Medulla oblongata (tissue), 1 donor: ENCODE data around the gene FAM98C.
A peak's percentile ranks its signal among the peaks of the same experiment; 100 is the strongest.
"Not testable (repeated sequence)": the region's sequence is repeated elsewhere in the genome, so short reads cannot be mapped to it uniquely, and the experiment has no call there.

Source experiments
- DNase-seq: peaks from one replicate; pipeline ENCODE4 v3.0.0-alpha.2; 2015; ENCODE audit errors: extremely low spot score

The FAM98C gene

GRCh38 chr19:38402967-38403674, at the start of gene FAM98C:
Gene FAM98C (plus strand): TSS chr19:38403093. CDS start chr19:38403154, 61 bp downstream.
- peak; percentile 98 for DNase-seq

- DNase-seq, result no peak
These were observed 46.9 kb upstream of the FAM98C start for GRCh38 chr19:38355728-38356725.

- no peak for DNase-seq
These were observed 44.8 kb upstream of the FAM98C start for GRCh38 chr19:38358071-38358470.

- no peak for DNase-seq
These were observed 43.5 kb upstream of the FAM98C start for GRCh38 chr19:38359242-38360021.

GRCh38 chr19:38360351-38360750, 42.5 kb upstream of the FAM98C start:
- no peak for DNase-seq

- DNase-seq, result no peak
These were observed 41.9 kb upstream of the FAM98C start for GRCh38 chr19:38360839-38361631.

- DNase-seq, result peak; percentile 45
These were observed 41.2 kb upstream of the FAM98C start for GRCh38 chr19:38361633-38362075.

GRCh38 chr19:38362076-38362945, 40.6 kb upstream of the FAM98C start:
- DNase-seq, result peak; percentile 14

GRCh38 chr19:38362946-38363688, 39.8 kb upstream of the FAM98C start:
- DNase-seq, result not testable (repeated sequence)

- DNase-seq, result no peak
These were observed 35.9 kb upstream of the FAM98C start for GRCh38 chr19:38367041-38367440.

GRCh38 chr19:38369584-38369983, 33.3 kb upstream of the FAM98C start:
- no peak for DNase-seq

GRCh38 chr19:38370299-38370698, 32.6 kb upstream of the FAM98C start:
- no peak for DNase-seq

- DNase-seq, result no peak
These were observed 31.8 kb upstream of the FAM98C start for GRCh38 chr19:38371081-38371480.

- DNase-seq, result no peak
These were observed 29.0 kb upstream of the FAM98C start for GRCh38 chr19:38373907-38374331.

GRCh38 chr19:38374332-38375097, 28.4 kb upstream of the FAM98C start, which contains the start of gene PSMD8:
Gene PSMD8 (plus strand): TSS chr19:38374571. CDS start chr19:38374602, 31 bp downstream.
- DNase-seq, result peak; percentile 100

GRCh38 chr19:38375098-38375493, 27.8 kb upstream of the FAM98C start:
- DNase-seq, result peak; percentile 12

- DNase-seq, result no peak
These were observed 27.1 kb upstream of the FAM98C start for GRCh38 chr19:38375748-38376147.

- DNase-seq, result no peak
These were observed 26.3 kb upstream of the FAM98C start for GRCh38 chr19:38376576-38376975.
